Peyer's patch (tissue), 4 donors: ENCODE measurements around the gene PPP2R5D.

Source experiments
- CTCF ChIP-seq, 6 experiments: fragments of 450-650 bp in 4 of 6; fragments of 200-600 bp in 2 of 6; sonication (generic) in 1 of 6; IDR thresholded peaks; one replicate each; pipeline ENCODE4 v1.5.1; 2017 to 2019; ENCODE audit warnings: antibody characterized with exemption in 6 of 6, mild to moderate bottlenecking in 3 of 6, moderate library complexity in 1 of 6
- POLR2A ChIP-seq, 2 donors: fragments of 450-650 bp; IDR thresholded peaks; one replicate each; pipeline ENCODE4 v1.5.1; 2017; ENCODE audit warnings: antibody characterized with exemption in 2 of 2, mild to moderate bottlenecking in 2 of 2, moderate library complexity in 2 of 2

- TF ChIP-seq CTCF (IDR thresholded peaks at IDR 0.05) (peak in 1 of 6 experiments; percentile 7), POLR2A (IDR thresholded peaks at IDR 0.05) (no peak)
These were observed 26.2 kb upstream of the PPP2R5D start for GRCh38 chr6:42958125-42958524.
